NCI-H1694 (cell line): ENCODE results near the gene C17orf100.
"Not testable (repeated sequence)": the region's sequence is repeated elsewhere in the genome, so short reads cannot be mapped to it uniquely, and the experiment has no call there.

Source experiments
- DNase-seq: peaks from one replicate; lab custom pipeline; 2025; lab: John Stamatoyannopoulos, UW

C17orf100 gene

DNA sequence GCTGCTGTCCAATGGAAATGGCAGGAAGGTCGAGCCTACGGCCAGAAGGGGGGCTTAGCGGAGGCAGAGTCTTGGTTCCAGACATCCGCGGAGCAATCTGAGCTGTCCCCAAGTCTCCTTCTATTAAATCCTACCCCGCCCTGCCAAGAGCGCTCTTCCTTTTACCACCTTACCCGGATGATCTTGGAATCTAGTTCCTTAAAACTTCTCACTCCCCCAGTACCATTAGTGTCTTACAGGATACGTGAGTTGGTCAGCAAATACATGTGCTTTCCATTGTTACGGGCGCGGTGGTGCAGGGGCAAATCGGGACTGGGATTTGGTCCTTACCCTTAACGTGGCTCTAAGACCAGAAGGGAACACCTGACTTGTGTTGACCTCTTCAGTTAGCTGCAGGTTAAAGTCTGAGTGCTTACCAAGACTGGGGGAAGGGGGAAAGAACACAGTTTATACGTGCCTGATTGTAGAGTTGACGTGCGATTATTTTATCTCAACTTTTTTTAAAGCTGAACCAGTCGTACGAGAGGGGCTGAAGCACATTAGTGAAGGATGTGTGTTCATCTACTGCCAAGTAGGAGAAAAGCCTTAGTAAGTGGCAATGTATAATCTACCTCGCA, 10.2 kb upstream of the C17orf100 start:
- no peak for DNase-seq

DNA sequence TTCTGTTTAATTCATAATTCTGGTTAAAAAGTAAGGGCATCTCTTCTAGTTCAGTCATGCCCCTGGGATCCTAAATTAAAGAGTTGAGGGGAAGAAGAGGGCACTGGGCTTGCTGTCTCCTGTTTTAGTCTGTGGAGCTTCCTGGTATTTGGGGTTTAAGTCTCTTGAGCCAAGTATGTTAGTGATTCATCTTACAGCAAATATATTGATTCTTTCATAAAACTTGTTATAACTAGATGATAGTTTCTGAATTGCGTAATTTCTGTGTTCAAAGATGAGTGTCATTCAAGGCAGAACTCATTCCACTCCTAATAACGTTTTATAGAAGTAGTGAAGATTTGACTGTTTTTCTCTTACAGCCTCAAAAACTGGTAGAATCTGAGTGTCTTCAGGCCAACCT, 9.0 kb upstream of the C17orf100 start:
- DNase-seq: no peak

DNA sequence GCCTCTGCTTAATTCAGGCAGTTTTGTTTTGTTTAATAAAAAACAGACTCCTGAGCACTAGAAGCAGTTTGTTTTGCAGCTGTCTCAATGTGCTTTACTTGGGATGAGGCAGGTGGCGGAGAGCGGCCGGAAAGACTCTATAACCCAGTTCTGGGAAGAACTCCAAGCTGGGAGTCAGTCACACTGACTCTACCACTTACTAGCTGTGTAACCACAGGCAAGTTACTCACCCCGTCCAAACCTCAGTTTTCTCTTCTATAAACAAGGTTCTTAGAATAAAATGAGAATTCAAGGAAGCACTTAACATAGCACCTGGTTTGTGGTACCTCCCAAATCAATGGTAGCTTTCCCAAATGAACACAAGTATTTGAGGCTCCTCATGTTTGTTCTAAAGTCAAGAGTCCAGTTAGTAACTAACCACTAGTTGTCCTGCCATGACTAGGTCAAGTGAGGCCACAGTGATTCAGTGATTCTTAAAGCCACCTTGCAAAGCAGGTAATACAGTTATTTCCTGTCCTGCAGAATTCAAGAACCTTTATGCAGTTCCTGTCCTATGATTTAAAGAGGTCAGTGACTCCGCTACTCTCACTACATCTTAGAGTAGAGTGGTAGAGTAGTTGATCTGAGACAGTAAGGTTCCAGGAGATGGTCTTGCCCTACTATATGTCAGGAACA, 8.0 kb upstream of the C17orf100 start:
- DNase-seq: no peak

DNA sequence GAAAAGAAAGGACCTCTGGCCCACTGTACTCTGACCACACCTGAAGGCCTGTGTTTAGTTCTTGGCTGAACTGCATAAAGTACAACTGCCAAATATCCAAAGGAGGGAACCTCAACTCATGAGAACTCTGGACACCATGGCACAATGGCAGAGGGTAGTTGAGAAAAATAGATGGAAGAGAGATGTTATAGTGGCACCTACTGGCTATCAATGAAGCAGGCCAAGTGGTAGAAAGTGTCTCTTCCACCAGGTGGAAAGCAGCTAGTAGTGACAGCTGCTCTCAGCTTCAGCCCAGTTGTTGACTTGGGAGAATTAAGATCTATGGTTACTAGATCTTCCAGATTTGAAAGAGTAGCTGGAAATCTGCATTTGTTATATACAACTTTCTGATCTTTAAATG, 3.4 kb upstream of the C17orf100 start:
- no peak for DNase-seq

DNA sequence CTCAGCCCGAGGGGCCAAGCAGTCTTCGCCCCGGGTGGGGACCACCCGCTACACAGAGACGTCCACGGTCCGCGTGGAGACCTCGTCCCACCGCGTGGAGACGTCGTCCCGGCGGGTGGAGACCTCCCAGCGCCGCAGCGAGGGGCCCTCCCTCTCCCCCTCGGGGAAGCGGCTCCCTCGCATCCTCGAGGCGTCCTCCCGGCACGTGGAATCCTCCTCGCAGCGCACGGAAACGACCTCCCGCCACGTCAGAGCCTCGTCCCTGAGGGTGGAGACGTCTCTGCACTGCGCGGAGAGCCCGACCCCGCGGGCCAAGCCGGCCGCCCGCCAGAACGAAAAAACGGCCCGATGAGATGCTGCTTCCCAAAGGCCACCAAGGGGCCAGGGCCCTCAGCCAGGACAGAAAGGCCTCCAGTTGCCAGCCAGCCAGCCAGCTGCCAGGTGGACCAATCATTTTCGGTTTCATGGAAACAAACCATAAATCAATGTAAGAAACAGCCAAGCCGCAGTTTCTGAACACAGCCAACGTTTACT, 424 bp downstream of the C17orf100 start:
- DNase-seq: no peak

DNA sequence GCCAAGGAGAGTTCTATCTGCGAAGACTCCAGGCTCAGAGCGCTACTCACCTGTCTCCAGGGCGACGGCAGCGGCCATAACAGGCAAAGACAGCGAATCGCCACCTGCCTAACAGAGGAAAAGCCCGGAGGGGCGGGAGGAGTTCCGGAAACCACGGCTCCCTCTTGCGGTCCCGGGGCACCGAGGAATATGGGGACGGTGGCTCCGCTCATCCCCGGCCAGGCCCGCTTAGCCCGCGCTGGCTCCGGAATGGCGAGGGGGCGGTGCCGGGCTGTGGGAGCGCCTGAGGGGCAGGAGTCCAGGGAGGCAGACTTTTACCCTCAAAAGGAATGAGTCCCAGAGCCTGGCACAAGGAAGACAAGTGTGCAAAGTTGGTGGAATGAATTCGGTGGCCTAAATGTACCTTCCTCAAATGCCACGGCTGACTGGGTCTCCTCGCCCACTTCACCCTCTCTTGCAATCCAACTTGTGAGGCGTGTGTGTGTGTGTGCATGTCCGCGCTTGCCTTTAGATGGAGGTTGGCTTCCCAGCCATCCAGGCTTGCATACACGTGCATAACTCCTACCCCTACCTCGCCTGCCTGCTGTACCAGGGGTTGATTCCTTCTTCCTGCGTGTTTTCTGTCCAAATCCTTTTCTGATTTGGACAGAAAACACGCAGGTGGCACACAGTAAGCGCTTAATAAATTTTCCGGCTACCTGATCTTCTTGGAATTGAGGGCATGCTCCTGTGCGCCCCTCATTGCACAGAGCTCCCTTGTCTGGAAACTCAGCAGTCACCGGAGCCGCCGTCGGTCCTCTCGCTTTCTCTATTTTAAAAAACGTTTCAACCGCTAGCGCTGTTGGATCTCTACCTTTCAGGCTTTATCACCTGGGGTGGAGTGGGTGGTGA, 3.5 kb downstream of the C17orf100 start:
- DNase-seq: peak; percentile 20

DNA sequence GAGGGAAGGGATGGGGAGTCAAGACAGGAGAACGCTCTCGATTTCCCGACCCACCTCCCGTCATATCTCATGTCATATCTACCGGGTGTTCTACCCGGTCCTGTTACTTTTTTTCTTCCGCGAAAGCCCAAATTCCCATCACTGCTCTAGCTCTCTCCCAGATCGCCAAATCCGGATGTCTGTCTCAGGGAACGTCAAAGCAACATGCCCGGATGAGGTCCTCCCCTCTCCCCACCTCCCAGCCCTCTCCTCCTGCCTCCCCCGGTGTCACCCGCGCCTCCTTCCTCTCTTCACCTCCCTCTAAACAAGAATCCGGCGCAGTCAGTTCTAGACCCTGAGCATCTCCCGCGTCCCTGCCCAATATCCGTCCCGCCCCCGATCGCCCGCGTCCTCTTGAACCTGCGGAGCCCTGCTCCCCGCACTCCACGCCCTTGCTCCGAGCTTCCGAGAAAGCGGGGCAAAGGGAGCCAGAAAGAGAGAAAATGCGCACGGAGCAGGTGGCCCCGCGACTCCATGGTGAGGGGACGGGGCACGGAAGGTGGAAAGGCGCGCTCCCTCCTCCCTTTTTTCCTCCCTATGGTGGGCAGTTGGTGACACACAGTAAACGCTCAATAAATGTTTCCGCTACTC, 4.3 kb downstream of the C17orf100 start:
- DNase-seq: peak; percentile 2

DNA sequence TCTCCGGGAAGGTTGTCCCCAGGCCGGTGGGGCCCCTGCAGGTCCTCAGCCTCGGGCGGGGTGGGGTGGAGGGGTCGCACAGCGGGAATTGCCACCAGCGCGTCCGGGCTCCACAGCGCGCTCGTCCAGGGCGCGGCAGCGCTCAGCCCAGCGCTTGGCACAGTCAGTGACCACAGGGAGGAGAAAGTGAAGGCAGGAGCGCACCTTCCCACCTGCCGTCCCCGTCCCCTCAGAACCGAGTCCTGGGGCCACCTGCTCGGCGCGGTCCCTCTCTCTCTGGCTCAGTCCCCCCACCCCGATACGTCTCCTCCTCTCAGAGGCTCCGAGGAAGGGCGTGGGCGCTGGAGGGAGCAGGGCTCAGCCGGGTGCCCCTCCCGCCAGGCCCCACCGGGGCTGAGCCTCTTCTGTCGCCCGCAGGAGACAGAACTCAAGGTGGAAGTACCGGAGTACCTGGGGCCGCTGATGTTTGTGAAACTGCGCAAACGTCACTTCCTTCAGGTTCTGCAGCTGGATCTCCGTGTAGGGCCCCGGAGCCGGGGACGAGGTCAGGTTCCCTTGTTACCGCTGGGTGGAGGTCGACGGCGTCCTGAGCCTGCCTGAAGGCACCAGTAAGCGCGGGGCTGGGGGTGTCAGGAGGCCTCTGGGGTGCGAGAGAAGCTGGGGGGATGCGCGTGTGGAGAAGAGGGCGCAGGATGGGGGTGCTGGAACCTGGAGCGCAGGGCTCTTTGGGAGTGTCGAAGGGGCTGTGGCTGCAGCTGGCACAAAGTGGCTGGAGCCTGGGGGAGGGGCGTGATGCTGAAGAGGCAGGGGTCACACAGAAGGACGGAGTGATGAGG, 5.5 kb downstream of the C17orf100 start:
- DNase-seq: not testable (repeated sequence)

DNA sequence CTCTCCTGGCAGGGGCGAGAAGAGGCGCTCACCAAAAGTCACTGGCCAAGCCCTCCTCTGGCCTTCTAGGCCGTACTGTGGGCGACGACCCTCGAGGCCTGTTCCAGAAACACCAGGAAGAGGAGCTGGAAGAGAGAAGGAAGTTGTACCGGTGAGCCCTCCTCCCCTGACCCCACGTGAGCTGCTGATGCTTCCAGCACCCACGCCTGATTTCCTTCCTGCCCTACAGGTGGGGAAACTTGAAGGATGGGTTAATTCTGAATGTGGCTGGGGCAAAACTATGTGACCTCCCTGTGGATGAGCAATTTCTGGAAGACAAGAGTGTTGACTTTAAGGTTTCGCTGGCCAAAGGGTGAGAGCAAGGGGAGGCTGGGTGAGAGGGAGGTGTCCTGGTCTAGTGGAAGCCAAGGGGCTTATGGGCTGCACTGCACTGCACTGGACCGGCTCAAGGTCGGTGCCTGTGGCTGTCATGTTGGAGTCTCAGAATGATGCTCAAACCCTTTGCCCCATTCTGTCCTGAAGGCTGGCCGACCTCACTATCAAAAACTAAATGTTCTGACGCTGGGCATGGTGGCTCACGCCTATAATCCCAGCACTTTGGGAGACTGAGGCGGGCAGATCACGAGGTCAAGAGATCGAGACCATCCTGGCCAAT, 6.2 kb downstream of the C17orf100 start:
- no peak for DNase-seq

DNA sequence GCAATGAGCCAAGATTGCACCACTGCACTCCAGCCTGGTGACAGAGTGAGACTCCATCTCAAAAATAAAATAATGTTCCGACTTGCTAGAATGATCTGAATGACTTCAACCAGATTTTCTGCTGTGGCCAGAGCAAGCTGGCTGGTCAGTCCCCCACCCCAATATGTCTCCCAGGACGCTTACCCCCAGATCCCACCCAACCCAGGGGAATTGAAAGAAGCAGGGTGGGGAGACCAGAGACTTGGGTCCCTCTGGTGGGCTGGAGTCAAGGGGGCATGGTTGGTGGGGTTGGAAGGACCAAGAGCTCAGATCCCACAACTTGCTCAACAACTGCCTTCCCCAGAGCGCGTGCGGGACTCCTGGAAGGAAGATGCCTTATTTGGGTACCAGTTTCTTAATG, 6.8 kb downstream of the C17orf100 start:
- DNase-seq: not testable (repeated sequence)

DNA sequence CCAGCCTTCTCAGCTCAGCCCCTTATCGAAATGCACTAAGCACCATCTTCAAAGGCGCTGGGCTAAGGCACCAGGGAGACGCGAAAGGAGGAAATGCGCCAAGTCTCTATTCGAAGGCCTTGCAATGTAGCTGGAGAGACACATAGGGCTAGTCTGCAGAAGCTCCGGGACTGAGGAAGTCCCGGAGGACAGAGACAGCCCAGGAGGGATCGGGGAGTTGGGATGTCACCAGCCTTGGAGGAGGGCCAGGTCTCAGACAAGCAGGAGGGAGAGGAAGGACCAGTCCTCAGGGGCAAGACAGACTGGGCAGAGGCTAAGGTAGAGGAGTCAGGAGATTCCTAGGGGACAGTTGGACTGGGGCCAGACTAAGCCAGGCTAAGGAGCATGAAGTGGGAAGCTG, 8.5 kb downstream of the C17orf100 start:
- no peak for DNase-seq

DNA sequence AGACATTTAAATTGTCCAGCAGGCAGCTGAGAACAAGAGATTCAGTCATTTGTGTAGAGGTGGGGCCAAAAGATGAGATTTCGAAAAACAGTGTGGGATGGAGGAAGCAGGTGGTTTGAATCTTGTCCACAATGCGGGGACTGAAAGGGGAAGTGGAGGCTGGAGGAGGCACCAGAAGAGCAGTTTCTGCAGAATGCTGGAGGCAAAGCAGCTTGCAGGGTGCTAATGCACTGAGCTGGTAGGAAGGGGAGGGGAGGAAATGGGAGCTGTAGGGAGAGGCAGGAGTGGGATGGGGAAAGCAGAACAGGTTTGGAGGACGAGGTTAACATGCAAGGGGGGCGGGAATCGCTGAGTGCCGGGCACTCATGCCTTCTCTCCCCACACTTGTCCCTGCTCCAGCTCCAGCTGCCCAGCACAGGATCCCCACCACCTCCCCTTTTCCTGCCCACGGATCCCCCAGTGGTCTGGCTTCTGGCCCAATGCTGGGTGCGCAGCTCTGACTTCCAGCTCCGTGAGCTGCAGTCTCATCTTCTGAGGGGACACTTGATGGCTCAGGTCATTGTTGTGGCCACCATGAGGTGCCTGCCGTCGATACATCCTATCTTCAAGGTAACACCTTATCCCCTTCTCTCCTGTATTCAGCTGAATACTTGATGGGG, 9.4 kb downstream of the C17orf100 start:
- DNase-seq: no peak

DNA sequence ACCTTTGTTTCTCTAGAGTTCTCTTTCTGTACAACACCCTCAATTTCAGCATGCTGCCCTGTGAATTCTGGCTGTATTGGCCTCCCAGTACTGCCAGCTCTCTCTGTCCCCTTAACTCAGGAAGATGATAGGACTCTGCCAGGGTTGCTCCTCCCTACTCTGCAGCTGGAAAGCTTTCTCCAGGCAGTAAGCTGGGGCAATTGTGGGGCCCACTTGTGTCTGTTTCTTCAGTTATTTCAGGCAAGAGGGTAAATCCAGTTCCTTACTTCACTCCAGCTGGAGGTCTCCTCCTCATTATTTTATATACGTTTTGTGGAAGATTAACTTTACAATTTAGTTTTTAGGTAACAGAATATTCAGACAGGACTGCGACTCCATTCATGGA, 9.9 kb downstream of the C17orf100 start:
- DNase-seq: no peak

DNA sequence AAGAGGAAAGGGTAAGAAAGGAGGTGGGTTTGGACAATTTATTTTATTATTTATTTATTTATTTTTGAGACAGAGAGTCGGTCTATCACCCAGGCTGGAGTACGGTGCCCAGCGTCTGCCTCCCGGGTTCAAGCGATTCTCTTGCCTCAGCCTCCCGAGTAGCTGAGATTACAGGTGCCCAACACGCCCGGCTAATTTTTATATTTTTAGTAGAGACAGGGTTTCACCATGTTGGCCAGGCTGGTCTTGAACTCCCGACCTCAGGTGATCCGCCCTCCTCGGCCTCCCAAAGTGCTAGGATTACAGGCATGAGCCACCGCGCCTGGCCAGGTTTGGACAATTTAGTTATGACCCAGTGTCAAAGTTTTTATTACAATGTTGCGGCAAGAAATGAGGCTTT, 11.6 kb downstream of the C17orf100 start:
- DNase-seq: not testable (repeated sequence)

DNA sequence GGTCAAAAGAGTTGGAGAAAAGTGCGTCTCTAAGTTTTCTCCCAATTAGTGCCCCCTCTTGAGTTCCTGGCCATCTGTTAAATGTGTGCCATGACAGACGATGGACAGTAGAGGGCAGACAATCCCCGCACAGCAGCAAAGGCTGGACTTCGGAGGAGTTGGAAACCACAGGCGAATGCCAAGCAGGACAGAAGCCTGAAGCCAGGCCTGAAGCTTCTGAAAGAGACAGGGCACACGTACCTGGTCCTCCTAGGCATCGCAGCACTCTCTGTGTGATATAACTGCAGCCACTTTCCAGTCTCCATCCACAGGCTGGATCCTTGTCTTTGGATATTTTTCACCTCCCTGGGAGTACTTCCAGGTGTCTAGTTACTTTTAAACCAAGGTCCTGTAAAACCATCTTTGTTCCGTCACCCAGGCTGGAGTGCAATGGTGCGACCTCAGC, 14.5 kb downstream of the C17orf100 start:
- DNase-seq: peak; percentile 27

DNA sequence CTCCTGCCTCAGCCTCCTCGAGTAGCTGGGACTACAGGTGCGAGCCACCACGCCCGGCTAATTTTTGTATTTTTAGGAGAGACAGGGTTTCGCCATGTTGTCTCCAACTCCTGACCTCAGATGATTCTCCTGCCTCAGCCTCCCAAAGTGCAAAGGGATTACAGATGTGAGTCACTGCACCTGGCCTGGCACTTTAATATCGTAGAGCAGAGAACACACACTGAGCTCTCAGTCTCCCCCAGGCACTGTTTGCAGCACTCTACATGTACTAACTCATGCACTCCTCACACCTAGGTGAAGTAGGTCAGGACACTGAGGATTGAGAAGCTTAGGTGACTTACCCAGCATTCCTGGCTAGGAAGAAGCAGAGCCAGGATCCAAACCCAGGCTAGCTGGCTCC, 15.0 kb downstream of the C17orf100 start:
- DNase-seq: no peak

DNA sequence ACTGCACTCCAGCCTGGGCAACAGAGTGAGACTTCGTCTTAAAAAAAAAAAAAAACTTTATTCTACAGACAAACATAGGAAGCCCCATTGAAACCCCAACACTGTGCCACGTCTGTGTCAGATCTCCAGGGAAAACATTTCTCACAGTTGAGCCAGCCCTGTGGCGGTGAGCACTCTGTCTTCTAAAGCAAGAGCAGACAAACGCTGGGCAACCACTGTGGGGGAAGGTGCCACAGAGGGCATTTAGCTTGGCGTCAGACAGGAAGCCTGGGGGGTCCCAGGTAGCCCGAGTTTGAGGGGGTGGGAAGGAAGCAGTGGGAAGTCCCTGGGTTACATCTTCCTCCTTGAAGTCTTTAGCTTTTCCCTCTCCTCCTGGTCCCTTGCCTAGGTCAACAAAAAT, 16.0 kb downstream of the C17orf100 start:
- DNase-seq: no peak

DNA sequence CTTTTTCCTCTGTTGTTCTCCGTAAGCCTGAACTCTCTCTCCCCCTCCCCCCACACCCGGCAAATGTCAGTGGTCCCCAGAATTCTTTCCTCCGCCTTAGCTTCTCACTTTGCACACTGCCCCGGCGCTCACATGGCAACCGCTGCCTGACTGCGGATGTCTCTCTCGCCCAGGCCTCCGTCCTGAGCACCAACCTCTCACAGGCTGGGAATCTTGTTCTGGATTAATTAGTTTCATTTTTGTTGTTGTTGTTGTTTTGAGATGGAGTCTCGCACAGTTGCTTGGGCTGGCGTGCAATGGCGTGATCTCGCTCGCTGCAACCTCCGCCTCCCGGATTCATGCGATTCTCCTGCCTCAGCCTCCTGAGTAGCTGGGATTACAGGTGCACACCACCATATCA, 16.7 kb downstream of the C17orf100 start:
- DNase-seq: no peak

DNA sequence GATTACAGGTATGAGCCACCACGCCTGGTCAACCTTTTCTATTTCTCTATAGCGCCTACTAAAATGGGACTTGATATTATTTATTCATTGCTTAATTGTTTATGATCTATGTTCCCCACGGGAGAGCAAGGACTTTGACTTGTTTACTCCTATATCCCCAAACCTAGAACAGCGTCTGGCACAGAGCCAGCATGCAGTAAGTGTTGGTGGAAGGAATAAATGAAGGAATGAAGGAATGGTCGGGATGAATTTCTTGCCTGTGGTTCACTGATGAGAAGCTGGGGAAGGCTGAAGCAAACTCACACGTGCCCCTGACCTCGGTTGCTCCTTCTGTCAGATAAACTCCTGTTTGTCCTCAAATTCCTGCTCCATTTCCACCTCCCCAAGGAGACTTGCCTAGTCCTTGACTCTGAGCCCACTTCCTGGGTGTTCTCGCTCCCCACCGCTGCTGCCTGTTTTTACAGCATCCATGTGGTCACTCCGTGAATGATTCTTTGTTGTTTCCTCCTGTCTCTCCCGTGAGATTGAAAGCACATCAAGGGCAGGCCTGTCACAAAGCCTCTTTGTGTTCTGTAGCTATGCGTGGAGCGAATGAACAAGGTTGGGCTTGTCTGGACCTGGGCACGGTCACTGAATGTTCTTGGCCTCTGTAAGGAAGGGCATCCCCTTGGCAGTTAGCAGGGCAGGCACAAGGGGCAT, 17.3 kb downstream of the C17orf100 start:
- DNase-seq: no peak
